HG02588 (cell line): ENCODE data around the gene DDX60.
"Not testable (repeated sequence)": the region's sequence is repeated elsewhere in the genome, so short reads cannot be mapped to it uniquely, and the experiment has no call there.

Experiments used
- ATAC-seq: cut with Tn5 transposase; IDR thresholded peaks from one replicate; pipeline ENCODE4 v1.9.1; 2021; ENCODE audit warnings: mild to moderate bottlenecking, moderate library complexity; ENCODE audit not compliant: unreplicated experiment

The DDX60 gene

DNA sequence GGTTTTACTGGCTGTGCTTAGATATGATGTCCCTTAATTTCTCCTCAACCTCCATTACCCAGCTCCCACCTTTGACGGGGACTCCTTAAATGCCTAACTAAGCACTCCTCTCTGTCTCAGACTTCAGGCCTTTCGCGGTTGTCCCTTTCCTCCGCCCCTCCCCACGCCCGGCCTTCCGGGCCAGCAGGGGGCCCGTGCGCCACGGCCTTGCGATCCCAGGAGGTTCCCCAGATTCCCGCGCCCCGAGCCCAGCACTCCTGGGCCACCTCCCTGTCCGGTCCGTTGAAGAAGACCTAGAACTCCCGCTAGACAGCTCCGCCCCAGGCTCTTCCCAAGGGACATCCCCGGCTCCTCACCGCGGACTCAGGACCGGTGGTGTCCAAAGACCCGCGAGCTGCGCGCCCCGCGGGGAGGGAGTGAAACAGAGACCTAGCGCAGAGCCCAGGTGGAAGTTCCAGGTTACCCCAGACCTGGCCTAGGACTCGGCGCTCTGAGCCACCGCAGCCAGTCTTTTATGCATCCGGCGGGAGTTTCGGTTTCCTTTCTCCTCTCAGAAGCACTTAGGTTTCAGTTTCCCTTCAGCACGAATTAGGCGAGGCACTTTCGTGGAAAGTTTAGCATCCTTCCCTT lies at the start of gene DDX60:
Gene DDX60 (minus strand): TSS at position 487 of the 630 bp plus-strand sequence. CDS start 7,493 bp downstream, outside the sequence.
- peak; percentile 98 for ATAC-seq

- no peak for ATAC-seq
Observed at GRCh38 chr4:168367065-168367464, 48.5 kb upstream of the DDX60 start.

- no peak for ATAC-seq
Observed at GRCh38 chr4:168362025-168362401, 43.5 kb upstream of the DDX60 start.

GRCh38 chr4:168361365-168362024 lies 42.9 kb upstream of the DDX60 start:
- no peak for ATAC-seq

- ATAC-seq, result no peak
Observed at GRCh38 chr4:168360271-168360670, 41.7 kb upstream of the DDX60 start.

- no peak for ATAC-seq
Observed at GRCh38 chr4:168357941-168358340, 39.4 kb upstream of the DDX60 start.

DNA sequence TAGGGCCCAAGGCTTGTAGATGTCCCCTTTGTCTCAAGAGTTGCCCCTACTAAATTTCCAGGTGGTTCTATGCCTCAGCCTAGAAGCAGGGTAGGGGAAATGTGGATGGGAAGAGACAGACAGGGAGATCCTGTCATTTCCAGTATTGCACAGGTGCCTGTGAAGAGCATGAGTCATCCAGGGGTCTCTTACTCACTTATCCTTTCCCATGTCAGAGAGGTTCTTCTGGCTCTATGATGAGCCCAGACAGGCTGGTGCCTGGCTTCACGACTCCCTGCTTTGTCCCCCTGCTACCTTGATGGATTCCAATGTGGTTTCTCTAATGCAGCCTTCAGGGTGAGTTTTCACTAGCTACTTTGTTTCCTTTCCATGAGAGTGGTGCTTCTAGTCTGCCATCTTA lies 35.2 kb upstream of the DDX60 start:
- ATAC-seq, result no peak

DNA sequence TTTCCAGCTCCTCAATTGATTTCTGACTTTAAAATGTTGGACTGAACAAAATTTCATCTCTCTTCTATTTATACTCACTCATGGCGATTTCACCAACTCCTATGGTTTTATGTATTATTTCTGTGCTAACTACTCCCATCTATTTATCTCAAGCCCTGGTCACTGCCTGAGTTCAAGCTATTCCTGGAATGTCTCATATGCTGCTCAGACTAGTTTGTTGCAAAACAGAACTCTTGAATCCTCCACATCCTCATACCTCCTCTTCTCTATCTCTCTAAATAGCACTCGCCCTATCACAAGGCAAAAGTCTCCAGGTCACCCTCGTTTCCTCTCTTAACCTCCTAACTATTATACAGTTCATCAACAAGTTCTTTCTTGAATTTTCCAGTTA lies 19.0 kb upstream of the DDX60 start:
- no peak for ATAC-seq

DNA sequence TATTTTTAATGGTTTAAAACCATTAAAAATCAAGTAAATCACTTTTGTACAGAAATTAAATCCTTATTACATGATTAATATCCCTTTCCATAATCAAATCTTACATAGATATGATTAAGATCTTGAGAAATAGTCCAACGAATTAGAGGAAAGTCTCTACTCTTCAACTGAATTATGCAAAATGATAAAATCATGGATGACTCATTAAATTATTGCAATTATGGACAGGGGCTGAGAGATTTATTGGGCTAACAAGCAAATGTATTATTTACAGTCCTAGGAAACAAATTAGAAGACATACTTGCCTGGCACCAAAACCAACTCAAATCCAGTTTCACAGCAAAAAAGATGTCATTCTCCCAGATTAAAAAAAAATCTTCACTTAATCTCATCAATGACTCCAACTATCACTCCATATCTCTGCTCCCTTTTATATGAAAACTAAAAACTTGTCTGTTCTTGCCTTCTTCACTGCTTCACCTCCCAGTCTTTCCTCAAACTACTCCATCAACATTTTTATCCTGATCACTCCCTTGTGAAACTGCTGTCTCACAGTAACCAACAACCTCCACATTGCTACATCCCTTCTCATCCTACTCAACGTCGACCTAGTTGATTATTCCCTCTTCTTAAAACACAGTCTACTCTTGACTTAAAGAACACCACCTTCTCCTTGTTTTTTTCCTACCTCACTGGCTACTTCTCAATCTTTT lies 18.4 kb upstream of the DDX60 start:
- ATAC-seq, result no peak

GRCh38 chr4:168335621-168336020 lies 17.1 kb upstream of the DDX60 start:
- no peak for ATAC-seq

DNA sequence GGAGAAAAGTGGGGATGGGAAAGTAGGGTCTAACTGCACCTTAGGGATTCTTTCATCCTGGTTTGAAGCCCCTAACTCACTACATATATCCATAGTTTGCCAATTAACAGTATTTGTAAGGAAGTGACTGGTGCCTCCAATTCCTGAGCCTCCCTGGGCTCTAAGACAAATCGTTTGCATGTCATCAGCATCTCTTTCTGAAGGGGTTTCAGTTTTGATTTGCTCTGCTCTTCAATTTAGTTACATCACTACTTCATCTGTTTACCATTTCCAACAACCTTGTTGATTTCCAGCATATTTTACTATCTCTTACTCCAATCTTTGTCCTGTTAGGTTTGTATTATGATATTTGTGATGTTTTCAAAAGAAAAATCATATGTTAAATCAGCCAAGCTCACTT lies 15.5 kb upstream of the DDX60 start:
- ATAC-seq, result no peak

DNA sequence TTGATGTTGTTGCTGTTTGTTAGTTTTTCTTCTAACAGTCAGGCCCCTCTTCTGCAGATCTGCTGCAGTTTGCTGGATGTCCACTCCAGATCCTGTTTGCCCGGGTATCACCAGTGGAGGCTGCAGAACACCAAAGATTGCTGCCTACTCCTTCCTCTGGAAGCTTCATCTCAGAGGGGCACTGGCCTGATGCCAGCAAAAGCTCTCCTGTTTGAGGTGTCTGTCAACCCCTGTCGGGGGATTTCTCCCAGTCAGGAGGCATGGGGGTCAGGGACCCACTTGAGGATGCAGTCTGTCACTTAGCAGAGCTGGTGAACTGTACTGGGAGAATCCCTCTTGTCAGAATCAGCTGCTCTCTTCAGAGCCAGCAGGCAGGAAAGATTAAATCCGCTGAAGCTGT lies 12.0 kb upstream of the DDX60 start:
- ATAC-seq, result not testable (repeated sequence)

DNA sequence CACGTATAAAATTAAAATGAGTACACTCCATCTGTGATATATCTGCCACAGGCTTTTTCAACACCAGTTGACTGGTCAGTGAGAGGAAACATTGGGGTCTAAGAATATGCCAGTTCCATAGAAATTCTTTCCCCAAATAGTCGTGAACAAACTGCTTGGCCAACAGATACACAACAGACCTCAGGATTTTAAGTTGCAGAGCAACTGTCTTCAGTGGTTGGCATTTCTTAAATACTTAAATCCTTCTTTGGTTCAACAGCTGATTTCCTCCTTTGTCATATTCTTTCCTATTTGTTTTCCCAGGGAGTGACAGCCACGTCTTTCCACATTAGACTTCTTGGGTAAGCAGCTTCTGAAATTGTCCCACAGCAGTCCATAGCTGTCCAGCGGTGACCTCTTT lies 7.0 kb upstream of the DDX60 start:
- no peak for ATAC-seq

DNA sequence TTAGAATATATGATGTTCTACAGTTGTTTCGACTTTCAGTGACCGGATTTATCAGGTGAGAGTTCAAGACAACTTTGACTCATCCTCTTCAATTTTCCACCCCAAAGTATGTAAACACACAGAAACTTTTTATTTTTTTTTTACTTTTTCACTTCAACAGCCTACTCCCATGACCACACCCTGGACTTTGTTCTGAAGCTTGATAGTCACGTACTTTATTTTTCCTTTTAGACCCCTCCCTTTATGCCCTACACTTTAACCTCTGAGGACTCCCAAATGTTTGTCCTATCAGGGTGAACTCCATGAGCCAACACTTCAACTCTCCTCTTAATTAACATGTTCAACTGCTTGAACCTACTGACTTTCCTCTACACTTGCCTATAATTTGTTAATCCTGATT lies 2.5 kb upstream of the DDX60 start:
- ATAC-seq, result no peak

DNA sequence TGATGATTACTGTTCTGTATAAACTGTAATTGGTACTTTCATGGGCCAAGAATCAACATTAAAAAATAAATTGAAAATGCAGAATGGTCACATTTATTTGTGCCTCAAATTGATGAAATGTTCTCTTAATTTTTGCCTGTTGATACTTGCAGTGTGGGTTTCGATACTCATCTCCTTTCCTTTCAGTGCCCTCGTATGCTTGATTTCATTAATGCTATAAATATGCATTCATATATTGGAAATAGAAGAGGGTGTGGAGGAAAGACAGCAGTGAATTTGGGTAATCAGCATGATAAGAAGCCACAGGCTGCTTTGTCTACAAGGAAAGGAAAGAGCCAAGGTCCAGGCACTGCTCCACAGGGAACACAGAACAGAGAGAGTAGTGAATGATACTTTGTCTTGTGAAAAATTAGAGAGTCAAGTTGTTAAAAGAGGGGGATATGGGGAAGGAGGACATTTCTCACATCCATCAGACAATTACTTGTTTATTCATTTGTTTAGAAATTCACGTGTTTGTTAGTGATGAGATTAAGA lies 1.0 kb upstream of the DDX60 start:
- ATAC-seq, result no peak

DNA sequence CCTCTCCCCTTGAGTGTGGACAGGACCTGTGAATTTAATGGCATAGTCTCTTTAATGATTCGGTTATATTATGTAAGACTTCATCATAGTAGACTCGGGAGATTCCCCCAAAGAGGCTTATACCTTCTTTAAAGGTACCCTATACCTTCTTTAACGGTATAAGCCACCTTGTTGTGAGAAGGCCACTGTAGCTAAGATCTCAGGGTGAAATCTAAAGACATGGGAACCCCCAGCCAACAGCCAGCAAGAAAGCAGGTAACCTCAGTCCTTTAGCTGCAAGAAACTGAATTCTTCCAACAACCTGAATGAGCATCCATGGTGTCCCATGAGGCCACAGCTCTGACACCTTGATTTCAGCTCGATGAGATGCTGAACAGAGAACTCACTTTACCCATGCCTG lies 931 bp downstream of the DDX60 start:
- no peak for ATAC-seq

- ATAC-seq, result no peak
Observed at GRCh38 chr4:168309781-168310180, 8.8 kb downstream of the DDX60 start.

- no peak for ATAC-seq
Observed at GRCh38 chr4:168308912-168309311, 9.6 kb downstream of the DDX60 start.

DNA sequence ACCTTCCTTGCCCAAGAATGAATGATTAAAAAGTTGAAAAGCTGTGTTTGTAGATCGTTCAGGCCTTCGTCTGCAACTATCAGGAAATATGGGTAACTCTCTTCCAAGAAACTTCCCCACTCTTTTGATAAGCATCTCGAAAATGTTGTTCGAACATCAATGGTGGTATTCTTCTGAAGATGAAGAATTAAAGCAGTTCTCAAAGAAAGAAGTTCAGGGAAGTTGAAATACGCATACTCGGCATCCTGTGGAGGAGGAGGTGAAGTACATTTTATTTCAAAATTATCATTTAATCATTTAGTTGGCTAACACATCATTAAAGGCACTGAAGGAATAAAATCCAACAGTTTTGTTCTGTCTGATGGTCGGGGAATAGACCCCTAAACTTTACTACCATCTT lies 12.1 kb downstream of the DDX60 start:
- ATAC-seq, result no peak

- ATAC-seq, result no peak
Observed at GRCh38 chr4:168304744-168305459, 13.7 kb downstream of the DDX60 start.

DNA sequence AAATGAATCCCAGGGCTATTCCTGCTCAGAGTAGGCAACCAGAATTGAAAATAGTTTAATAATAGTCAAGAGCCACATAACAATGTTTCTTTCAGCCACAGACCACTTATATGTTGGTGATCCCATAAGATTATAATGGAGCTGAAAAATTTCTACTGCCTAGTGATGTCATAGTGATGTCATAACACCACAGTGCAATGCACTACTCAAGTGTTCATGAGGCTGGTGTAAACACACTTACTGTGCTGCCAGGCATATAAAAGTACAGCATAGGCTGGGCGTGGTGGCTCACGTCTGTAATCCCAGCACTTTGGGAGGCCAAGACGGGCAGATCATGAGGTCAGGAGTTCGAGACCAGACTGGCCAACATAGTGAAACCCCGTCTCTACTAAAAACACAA lies 15.1 kb downstream of the DDX60 start:
- not testable (repeated sequence) for ATAC-seq
